ENCODE measurements around the gene BLID.

DNA sequence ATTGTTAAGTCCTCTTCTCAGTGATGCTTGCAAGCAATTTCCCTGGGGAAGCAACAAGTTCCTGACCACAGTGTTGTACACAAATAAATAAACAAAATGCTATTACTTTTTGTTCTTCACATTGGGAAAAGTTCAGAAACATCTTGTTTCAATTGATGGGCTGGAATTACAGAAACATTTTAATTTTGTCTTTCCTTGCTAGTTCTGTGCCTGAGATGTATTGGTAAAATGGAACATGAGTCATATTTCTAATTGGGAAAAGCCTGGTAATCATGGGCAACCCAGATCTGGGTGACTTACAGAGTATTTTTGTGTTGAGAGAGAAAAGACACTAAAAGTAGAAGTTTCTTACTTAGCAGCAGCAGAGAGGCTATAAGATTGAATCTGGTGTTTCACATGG, 576 bp upstream of the BLID start:
- TF ChIP-seq, protein P1, sequence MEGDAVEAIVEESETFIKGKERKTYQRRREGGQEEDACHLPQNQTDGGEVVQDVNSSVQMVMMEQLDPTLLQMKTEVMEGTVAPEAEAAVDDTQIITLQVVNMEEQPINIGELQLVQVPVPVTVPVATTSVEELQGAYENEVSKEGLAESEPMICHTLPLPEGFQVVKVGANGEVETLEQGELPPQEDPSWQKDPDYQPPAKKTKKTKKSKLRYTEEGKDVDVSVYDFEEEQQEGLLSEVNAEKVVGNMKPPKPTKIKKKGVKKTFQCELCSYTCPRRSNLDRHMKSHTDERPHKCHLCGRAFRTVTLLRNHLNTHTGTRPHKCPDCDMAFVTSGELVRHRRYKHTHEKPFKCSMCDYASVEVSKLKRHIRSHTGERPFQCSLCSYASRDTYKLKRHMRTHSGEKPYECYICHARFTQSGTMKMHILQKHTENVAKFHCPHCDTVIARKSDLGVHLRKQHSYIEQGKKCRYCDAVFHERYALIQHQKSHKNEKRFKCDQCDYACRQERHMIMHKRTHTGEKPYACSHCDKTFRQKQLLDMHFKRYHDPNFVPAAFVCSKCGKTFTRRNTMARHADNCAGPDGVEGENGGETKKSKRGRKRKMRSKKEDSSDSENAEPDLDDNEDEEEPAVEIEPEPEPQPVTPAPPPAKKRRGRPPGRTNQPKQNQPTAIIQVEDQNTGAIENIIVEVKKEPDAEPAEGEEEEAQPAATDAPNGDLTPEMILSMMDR (conservative IDR thresholded peaks at IDR 0.05; ENCODE audit: low read length), result no peak
- no peak for TF ChIP-seq EZH2phosphoT487 (IDR thresholded peaks at IDR 0.05; ENCODE audit: borderline replicate concordance, low read depth, low read length)
